GM12891 (cell line): Measurements from ENCODE around the gene CHID1.

ENCODE experiments used
- POLR2A ChIP-seq: IDR thresholded peaks from 2 replicates; pipeline ENCODE4 v1.6.1; 2011; ENCODE audit warnings: low read depth, low read length, control low read depth
- POLR2AphosphoS5 ChIP-seq: IDR thresholded peaks from 2 replicates; pipeline ENCODE4 v1.6.1; 2011; ENCODE audit warnings: low read depth, low read length, control low read depth
- TAF1 ChIP-seq: IDR thresholded peaks from 2 replicates; pipeline ENCODE4 v1.6.1; 2011; ENCODE audit warnings: low read depth, low read length, control low read depth

DNA sequence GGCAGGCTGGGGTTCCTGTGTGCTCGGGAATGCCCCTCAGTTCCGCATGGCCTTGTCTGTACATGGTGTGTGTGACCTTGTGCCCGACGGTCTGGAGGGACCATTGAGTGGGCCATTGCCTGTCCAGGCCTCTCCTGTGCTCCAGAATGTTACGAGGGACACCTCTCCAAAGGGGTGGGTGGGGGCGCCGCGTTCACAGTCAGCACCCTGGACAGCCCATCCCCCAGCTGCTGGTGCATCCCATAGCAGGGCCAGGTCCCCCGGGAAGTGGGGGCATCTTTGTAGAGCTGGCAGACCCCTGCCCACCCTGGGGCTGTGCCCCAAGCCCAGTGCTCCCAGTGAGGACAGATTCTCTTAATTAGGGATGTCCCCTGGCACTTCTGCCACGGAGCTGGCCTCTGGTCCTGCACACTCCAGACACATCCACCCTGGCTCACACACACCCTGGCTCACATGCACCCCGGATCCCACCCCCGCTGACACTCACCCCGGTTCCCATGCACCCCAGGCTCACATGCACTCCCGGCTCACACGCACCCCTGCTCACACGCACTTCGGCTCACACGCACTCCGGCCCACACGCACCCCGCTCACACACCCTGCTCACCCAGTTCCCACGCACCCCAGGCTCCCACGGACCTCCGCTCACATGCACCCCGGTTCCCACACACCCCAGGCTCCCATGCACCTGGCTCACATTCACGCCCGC is 52.4 kb downstream of the CHID1 start:
- TF ChIP-seq POLR2A (no peak), POLR2AphosphoS5 (no peak), TAF1 (no peak)
